NCI-H1417 (cell line): ENCODE data around the gene EDRF1.

Experiments used
- DNase-seq, 3 experiments: peaks; one replicate each; lab custom pipeline; 2025; lab: John Stamatoyannopoulos, UW

EDRF1 gene

DNA sequence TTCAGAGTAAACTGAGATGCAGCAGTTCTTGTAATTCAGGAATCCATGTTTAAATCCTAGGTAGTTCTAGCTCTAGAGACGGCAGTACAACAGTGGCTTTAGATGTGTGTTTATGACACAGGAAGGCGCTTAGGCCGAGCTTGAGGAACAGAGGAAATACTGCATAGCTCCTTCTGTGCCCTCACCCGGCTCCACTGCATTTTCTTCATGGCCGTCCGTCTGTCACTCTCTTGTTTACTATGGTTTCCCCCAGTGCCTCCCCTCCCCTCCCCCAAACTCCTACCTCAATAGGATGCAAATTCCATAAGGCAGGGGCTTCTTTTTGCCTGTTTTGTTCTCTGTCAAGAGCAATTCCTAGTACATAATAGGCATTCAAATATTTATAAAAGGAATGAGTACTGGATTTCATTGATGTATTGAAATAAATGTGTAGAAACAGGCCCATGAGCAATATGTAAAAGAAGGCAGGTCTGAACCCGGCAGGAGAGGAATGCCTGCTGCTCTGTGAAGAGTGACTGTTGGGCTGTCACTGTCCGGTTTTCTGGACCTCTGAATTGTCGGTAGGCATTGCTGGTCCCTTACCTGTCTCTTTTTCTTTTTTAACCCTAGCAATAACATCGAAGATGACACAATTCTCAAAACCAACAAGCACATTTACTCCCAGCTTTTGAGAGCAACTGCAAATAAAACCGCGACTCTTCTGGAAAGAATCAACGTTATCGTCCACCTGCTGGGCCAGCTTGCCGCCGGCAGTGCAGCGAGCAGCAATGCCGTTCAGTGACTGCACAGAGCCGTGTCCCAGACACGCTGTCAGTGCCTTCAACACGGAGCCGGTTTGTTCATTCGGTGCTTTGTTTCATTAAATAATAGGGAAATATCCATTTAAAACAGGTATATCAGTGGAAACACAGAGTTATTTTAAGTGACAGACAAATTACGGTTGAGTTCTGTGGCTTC, 43.5 kb downstream of the EDRF1 start:
- no peak for DNase-seq

GRCh38 chr10:125765835-125766234, 46.3 kb downstream of the EDRF1 start:
- DNase-seq, result no peak

DNA sequence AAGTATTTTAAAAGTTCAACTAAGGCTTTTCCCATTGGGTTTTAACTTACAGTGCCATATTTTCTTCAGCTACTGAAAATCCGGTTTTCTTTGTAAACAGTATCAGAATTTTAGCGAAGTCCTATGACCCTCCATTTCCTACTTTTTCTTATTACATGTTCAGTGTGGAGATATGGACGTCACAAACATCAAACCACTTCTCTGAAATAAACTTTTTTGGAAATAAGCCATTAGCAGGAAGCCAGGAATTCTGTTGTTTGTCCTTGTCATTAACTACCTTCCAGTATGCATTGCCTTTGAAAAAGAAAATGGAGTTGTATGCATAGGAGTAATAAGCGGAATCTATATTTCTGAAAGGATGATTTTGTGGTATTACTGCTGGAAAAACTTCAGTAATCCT, 47.0 kb downstream of the EDRF1 start:
- no peak for DNase-seq

DNA sequence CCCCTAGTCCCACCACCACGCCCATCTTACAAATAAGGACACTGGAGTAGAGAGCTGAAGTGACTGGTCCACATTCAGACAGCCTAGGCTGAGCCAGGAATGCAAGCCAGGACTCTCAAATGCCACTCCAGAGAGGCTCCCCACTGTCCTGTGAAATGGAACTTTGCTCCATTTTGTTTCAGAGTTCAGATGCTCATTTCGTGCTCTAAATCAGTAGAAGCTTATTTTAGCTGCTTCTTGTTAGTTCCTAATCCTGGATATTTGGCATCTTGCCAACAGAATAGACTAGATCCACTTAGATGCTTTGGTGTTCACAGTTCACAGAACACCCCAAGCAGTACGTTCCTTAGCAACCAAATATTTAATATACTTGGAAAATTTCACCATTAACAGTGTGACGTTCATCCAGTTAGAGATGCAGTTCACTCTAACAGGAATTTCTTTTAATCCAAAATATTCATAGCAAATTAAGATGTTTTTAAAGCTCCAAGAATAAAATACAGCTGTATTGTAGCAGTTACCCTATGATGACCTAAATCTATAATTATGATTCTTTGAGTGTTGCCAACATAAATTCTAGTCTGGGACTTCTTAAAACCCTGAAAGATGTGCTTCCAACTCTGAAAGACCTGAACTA, 48.8 kb downstream of the EDRF1 start:
- peak in 2 of 3 experiments; percentile 1 to 23 for DNase-seq

DNA sequence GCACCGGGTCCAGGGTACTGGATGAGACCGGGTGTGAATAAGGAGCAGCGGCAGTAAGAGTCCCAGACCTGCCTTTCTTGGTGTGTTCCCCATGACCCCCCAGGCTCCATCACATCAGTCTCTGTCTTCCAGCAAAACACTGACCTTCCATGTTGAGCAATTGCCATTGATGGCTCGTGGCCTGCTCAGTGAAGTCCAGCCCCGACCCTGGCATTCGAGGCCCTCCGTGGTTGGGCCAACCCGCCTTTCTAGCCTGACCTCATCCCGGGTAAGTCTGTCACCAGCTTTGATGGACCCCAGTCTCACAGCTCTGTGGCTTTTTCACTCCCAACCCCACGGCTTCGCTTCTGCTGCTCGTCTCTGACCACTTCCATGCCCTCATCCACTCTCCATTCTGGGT, 49.7 kb downstream of the EDRF1 start:
- no peak for DNase-seq

- no peak for DNase-seq
Observed at GRCh38 chr10:125770844-125771243, 51.3 kb downstream of the EDRF1 start.

DNA sequence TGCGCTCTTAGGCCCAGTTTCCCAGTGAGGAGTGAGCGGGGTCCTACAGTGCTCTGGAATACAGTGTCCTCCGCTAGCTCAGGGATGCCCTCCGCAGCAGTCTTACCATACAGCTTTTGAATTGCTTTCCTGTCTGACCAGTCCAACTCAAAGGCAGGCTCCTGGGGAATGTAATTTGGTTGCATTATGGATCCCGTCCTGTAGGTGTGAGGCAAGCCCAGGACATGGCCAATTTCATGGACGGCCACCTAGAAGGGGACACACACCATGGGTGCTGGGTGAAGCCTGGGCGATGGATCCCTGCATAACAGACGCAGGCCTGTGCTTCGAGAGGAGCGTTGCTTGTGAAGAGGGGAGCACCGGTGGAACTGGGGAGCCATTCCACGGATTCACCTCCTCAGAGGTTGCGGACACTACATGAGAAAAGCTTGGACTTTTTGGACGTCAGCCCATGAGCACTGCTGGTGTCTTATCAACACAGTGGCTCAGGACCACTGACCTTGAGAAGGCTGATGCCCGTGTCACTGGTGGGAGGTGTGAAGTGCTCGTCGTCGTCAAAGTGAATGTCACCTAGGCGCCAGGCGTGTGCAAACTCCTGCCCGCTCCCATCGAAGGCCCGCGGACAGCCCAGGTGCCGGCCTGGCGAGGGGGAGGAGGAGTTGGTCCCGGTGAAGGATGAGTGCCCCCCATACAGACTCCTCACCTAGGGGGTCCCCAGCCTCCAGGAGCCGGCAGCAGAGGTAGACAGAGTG, 52.8 kb downstream of the EDRF1 start:
- DNase-seq, result no peak

DNA sequence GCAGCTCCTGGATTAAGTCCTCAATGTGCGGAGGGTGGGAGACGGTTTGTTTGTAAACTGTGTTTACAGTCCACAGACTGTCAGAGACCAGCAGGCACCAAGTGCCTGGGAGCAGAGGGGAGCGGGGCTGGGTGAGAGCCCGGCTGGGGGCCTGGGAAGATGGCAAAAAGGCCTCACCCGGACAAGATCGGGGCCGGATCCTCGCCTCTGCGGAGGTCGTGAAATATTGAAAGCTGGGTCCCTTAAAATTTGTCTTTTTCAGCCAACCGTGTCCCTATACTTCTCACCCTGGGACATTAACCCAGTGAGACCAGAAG, 53.3 kb downstream of the EDRF1 start:
- no peak for DNase-seq

GRCh38 chr10:125773687-125774543, 54.4 kb downstream of the EDRF1 start:
- no peak for DNase-seq

DNA sequence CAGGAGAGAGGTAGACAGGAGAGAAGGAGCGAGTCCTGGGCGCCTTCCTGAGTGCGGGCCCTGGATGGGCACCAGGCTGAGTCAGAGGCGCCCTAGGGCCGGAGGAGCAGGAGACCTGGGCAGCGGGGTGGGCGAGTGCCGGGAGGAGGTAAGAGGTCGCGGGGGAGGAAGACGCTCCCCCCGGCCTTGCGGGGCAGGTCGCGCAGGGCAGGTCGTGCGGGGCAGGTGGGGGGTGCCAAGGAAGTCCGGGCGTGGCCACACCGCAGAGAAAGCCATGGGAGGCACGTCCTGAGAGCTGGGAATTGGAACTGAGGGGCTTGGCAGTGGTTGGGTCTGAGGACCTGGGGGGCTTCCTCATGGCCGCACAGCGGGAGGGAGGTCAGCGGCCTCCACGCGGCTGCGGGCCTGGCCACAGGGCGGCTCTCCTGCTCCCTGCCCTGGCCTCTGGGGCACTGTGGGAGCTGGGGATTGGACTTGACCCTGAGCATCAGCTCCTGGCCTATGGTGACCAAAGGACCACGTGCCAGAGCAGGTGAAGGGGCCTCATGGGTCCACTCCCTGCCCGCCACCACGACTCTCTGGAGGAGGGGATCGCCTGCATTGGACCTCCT, 55.2 kb downstream of the EDRF1 start:
- no peak for DNase-seq

DNA sequence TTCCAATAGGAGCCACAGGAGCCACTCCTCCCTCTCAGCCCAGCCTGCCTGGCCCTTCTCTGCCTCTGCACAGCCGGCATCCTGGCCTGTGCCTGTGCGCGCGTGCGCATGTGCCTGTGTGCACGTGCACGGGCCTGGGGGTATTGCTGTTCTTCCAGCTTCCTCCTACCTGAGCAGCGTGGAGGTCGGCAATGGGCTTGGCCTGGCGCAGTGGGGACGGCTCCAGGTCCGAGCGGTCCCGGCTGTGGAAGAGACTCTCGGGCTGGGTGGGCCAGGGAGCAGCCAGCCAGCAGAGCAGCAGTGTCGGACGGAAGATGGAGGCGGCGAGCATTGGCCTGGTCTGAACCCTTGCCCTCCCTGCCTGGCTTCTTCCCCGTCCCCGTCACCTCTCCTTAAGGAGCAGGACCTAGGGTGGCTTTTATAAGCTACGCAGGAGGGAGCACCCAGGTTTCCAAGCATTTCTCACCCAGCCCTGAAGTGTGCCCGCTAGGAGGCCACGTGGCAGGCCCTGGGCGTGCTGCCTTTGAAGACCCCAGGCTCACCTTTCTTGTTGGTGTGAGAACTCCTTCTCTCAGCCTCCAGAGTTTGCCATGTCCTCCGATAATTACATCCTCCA, 56.1 kb downstream of the EDRF1 start, which contains the start of gene MMP21:
TSS of gene MMP21 (minus strand) at position 331 of the 616 bp plus-strand sequence. CDS start at position 331, 0 bp downstream.
- no peak for DNase-seq

GRCh38 chr10:125777806-125778205, 58.3 kb downstream of the EDRF1 start:
- DNase-seq, result no peak

GRCh38 chr10:125778556-125778955, 59.0 kb downstream of the EDRF1 start:
- DNase-seq, result no peak

DNA sequence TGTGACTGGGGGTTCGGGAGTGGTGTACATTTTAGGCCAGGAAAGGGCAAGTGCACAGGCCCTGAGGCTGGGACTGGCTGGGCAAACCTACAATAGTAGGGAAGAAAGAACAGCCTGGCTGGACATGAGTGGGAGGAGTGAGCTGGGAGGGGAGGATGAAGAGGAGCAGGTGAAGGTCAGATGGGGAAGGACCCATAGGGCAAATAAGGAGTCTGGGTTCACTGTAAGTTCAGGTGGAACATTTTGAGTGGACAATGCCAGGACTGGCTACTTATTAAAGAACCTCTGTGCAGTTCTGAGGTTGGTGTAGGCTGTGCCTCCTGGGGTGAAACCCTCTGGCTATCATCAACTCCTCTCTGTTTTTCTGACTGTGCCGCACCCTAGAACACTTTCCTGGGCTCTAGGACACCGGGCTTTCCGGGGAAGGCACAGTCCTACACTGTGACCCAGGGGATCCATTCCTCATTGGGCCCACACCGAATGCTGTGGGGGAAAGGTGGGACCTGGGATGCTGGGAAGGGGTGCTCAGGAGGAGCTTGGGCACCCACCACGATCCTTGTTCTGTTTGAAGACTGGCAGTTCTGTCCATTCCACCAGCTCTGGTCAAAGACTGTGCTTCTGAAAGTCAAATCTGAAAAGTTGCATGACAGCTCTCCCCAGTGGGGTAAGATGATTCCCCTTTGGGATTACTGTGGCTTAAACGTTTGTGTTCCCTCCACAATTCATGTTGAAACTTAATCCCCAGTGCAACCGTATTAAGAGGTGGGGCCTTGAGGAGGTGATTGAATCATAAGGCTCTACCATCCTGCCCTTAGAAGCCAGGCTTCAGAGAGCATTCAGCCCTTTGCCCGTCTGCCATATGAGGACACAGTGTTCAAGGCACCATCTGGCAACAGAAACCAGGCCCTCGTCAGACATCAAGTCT, 60.2 kb downstream of the EDRF1 start:
- DNase-seq, result no peak

DNA sequence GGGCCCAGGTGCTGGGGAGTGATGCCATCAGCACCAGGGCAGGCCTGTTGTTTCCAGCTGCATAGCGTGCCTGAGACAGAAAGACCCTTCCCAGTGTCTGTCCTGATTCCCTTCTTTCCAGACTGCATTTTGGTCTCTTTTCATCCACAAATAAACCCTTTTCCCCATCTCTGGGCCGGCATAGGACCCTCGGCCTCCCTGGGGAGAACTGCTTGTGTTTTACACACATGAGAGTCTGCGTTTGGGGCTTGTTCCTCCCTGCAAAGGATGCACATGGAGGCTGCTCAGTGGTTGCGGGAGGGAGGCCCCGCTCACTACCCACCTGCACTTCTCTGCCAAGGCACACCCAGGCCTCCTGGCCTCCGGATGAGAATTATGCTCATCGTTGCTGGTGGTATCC, 61.9 kb downstream of the EDRF1 start:
- no peak for DNase-seq

DNA sequence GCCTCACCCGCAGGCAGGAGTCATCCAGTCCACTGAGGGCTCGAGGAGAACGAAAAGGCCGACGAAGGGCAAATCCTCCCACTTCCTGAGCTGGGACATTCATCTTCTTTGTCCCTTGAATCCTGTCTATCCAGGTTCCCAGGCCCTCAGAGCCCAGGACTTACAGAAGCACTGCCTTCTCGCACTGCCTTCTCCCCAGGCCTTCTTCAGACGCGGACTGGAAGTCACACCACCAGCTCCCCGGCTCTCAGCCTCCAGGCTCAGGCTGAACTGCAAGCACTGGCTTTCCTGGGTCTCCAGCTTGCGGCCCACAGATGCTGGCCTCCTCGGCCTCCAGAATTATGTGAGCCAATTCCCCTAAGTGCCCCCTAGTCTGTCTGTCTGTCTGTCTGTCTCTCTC, 62.5 kb downstream of the EDRF1 start:
- DNase-seq, result no peak

GRCh38 chr10:125782616-125783015, 63.1 kb downstream of the EDRF1 start:
- DNase-seq, result no peak

DNA sequence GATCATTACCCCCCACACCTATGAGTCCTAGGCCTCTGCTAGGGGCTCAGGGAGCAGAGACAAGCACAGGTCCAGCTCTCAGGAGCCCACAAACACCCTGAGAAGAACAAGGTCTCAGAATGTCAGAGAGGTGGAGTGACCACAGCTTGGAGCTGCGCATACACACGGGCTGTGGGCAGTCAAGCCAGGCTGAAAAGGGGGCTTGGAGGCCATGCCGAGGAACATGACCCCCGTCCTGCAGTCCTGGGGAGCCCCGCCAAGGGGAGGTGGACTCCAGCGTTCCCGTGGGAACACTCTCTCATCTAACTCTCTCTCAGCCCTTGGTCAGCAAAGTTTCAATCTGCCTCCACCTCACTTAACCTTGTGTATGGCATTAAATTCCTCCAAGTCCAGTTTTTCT, 63.9 kb downstream of the EDRF1 start:
- DNase-seq, result no peak

DNA sequence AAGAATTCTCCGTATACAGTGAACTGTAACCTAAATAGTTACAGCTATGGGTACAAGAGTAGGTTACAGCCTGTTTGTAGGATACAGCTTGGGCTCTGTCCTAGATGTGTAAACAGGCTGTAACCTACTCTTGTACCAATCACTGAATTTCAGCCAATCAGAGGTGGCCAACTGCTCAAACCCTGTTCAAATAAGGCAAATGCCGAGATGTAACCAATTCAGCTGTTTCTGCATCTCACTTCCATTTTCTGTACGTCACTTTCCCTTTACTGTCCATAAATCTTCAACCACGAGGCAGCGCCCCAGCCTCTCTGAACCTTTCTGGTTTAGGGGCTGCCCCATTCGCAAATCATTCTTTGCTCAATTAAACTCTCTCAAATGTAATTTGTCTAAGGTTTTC, 64.4 kb downstream of the EDRF1 start:
- no peak for DNase-seq

DNA sequence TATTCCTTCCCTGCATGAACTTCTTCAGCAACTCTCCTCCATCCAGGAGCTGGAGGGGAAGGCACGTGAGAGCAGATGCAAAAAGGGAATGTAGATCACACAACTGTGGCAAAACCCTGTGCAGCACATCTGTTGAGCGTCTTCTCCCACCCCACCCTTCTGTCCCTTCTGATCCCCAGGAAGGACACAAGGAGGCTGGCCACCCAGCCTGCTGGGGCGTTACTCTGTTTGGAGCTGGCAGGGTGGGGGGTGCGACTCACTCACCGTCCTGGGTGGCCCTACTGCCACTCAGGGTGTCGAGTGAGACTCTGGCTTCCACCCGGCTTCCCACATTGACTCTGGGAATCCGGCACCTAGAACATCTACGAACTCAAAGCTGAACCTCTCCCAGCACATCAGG, 66.3 kb downstream of the EDRF1 start:
- DNase-seq, result no peak
